ENCODE data around the gene SOX8.

SOX8 gene

DNA sequence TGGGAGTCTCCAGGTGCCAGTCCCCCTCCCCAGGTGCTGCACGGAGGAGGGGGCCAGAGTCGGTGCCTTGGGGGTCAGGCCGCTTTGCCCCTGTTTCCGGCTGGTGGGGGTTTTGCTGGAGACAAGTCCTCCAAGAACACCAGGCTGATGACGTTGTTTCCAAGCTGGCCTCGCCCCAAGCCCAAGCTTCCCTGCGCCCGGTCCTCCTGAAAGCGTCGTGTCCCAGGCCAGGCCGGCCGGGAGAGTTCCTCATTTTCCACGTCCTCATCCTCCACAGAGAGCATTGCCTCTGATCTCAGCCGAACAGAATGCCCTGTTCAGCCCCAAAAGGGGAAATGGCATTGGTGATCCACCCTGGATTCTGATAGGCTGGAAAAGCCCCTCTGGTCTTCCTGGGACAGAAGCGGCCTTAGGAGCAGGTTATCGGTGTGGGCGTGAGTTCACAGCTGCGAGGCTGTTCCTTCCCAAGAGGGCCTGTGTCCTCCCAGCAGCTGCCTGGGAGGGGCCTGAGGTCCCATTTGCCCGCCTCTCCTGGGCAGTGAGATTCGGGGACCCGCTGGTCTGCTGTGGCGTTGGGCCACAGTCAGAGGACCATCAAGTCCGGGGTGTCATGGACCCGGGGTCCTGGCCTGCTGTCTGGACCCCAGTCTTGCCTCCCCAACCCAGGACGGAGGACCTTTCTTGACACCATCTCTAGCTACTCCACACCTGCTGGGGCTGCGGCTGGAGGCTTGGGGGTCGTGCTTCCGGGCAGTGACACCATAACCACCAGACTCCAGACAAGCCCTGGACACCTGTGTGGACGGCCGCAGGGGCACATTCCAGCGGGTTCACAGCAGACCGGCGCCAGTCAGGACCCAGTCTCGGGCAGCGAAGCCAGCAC, 7.1 kb downstream of the SOX8 start:
- DNase-seq (no peak), ATAC-seq (no peak)

DNA sequence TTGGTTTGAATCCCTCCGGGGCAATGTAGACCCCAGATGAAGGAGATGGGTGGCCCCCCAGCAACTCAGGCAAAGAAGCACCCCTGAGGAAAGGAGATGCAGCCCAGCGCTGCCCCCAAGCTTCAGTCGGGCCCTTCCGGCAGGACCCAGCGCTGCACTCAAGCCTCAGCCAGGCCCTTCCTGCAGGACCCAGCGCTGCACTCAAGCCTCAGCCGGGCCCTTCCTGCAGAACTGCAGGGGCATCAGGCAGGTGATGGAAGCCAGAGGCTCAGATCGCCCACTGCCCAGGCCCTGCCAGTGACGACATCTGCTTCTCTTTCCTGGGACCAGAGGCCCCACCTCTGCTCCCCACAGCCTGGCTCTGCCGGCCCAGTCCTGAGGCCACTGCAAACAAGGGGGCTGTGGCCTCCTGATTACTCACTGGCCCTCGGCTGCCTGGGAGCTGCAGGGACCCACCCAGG, 7.8 kb downstream of the SOX8 start:
- no peak for ATAC-seq
- DNase-seq, result no peak

DNA sequence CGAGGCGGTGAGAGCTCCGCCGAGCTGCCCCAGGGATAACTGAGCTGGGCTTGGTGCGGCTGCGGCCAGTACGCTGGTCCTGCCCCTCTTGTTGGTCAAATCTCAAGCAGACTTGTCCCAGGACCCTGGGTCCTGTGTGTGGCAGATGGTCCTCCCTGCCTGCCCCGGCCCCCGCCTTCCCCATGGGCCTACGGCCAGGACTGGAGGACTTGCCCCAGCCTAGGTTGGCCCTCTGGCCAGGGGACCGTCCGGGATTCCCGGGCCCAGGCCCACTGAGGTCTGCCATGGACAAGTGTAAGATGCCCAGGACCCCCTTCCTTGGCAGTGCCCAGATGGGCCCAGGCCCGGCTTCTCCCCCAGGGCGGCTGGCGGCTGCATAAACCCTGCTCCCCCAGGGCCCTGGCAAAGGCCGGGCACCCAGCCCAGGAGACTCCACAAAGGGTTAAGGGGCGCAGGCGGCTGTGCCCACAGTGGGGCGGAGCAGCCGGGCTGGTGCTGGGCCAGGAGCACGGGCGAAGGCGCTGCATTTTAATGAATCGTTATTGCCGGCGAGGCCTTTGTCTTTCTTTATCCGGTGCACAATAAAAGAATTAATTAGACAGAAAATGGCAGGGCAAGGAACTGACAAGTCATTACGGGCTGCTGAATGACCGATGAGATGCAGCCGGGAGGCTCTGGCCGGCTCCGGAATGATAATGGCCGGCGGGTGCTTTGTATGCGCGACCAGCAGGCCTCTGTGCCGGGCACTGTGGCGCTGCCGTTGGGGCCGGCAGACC, 9.1 kb downstream of the SOX8 start:
- DNase-seq, result no peak
- ATAC-seq, result no peak

DNA sequence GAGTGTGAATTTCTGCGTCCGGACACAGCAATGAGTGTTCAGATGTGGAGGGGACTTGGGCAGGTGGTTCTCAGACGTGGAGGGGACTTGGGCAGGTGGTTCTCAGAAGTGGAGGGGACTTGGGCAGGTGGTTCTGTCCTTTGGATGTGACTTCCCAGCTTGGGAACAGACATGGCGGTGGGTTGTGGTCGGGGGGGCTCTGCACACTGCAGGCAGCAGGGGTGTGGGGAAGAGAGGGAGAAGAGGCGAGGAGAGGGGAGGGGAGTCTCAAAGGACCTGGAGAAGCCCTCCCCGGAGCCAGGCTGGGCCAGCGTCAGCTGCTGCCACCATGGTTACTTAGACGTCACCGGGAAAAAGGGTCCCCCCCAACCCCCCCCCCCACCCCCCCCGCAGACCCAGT, 9.8 kb downstream of the SOX8 start:
- no peak for ATAC-seq
- no peak for DNase-seq

DNA sequence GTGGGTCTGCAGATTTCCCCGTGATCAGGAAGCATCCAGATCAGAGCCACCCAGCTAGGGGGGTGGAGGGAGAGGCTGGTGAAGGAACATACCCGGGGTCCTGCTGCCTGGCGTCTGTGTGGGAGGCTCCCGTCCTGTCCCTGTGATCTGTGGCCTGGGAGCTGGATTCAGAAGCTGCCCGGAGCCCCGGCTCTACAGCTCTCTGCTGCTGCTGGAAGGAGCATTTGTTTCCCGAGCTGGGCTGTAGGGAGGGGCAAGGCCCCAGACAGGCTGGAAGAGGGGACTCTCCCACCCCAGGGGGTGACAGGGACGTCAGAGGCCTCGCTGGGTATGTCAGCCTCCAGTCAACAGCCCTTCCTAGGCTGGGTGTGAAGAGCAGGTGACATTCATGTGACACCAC, 10.2 kb downstream of the SOX8 start:
- ATAC-seq (no peak), DNase-seq (no peak)

DNA sequence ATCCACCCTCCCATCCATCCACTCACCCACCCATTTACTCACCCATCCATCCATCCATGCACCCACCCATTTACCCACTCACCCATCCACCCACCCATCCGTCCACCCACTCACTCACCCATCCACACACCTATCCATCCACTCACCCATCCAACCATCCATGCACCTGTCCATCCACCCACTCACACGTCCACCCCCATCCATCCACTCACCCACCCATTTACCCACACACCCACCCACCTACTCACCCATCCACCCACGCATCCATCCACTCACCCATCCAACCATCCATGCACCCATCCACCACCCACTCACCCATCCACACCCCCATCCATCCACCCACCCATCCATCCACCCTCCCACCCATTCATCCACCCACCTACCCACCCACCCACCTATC, 12.2 kb downstream of the SOX8 start:
- ATAC-seq, result no peak
- no peak for DNase-seq

DNA sequence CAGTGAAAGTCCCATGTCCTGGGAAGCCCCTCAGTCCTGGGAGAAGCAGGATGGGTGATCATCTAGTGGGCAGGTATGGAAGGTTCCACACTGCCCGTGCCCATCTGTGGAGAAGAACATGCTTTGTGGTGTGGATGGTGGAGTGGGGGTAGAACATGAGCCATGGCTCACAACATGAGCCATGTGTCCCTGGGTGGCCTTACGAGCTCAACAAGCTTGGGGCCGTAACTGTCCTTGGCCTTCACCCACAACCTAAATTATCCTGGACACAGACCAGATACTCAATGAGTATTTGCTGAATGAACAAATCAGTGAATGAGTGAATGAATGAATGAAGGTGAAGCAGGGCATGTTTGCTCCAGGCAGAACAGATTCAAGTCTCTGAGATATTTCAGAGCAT, 13.5 kb downstream of the SOX8 start:
- DNase-seq (no peak), ATAC-seq (no peak)

DNA sequence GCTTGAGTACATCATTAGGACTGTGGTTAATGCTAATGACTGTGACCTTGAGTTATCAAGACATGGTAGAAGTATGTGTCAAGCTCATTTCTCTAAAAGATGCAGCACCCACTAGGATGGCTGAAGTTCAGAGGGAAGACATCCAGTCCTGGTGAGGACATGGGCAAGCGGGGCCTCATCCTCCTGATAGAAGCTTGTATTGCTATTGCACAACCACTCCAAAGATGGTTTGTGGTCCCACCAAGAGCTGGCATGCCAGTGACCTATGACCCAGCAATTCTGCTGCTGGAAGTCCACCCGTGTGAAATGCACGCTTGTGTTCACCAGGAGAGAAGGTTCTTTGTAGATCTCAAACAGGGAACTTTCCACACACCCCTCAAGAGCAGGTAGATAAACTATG, 14.2 kb downstream of the SOX8 start:
- DNase-seq (no peak), ATAC-seq (no peak)

DNA sequence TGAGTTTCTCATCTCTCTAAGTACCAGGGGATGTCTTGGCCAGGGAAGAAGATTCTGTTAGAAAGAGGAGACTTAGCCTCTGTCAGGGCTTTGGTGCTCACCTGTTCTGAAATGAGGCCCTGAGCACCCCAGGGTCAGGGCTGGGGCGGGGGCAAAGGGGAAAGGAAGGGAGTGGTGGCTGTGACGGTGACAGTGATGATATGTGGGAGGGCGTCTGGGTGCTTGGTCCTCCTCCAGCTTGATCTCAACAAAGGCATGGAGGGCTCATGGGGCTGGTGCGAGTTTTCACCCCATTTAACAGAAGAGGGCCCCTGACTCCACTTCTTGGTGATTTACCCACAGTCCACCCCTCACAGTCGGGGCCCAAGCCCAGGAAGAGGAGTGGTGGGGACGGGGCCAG, 15.1 kb downstream of the SOX8 start:
- DNase-seq (no peak), ATAC-seq (no peak)

DNA sequence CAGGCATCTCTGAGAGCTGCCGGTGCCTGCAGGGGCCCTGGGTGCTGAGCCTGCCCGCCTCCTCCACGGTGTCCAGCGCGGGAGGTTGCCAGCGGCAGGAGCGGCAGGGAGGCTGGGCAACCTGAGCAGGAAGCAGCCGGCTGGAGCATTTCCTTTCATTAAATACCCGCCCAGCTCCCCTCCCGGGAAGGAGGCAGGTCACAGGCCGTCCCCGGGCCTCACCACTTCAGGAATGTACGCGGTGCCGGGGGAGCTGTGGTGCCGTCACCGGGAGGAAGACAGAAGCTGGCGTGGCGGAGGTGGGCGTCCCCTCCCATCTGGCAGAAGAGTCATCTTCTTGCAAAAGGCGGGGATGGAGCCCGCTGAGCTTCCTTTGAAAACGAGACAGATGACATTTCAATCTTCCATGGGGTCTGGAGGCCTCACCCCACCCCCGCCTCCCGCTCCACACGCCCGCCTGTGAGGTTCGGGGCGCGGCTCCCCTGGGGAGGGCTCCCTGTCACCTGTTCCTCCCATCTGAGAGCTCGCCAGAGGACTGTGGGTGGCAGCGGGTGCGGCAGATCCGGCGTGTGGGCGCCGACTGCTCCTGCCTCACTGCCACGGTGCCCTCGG, 16.0 kb downstream of the SOX8 start:
- peak; percentile 59 for DNase-seq
- ATAC-seq, result peak; percentile 53

DNA sequence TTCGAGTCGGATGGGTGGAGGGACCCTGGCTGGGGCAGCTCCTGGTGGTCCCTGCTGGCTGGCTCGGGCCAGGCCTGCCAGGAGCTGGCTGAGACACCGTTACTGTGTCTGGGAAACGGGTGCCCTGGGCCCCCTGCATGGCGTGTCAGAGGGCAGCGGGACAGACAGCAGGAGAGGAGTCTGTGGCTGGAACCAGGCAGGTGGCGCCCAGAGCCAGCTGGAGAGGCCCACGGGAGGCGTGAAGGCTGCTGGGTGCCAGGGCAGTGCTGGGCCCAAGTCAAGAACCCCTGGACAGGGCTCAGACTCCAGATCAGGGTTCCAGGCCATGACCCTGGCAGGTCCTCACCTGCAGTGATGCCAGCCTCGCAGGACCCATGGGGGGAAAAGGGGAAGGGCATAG, 16.6 kb downstream of the SOX8 start:
- DNase-seq, result peak; percentile 33
- no peak for ATAC-seq

DNA sequence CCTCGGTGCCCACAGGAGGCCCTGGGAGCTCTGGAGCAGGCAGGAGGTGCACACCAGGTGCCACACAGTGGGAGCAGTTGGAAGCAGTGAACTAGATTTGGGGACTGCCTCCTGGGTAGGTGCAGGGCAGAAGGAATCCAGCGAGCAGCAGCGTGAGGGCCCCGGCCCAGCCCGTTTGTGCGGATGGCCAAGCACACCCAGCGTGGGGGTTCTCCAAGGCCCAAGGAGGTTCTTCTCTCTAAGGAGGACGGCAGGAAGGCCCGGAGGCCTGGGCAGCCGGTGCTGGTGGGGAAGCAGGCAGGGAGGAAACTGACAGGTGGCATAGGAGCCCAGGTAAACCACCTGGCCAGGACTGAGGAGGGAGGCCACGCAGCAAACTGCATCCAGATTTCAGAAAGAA, 17.0 kb downstream of the SOX8 start:
- ATAC-seq (no peak), DNase-seq (no peak)

DNA sequence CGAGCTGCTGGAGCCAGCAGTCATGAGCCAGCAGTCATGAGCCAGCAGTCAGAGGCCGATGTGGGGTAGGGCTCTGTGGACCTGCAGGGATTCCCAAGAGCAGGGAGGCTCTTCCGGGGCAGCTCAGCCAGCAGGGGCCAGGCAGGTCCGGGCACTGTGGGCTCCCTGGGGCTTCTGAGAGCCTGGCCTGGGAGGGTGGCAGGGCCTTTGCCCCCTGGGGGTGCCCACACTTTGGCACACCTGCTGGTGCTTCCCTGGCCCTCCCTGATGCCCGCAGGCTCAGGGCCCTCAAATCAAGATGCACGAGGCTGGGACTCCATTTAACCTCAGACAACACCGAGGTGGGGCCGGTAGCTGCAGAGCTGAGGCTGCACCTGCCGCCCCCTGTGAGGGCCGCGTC, 18.1 kb downstream of the SOX8 start:
- DNase-seq (no peak), ATAC-seq (no peak)

DNA sequence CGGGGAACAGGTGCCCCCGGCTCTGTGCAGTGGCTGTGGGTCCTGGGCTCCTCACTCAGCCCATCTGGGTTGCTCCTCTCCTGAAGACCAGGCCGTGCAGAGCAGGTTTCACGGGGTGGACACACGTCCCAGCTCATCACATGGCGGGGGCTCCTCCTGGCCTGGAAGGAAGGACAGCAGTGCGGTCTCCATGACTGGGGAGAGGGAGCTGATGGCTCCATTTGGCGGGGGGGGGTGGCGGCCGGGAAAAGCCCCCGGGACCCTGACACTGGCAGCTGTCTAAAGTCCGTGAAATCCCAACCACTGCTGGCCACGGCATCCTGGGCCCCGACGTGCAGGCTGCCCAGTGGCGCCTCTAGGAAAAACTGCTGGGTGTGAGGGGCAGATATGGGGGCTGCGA, 19.0 kb downstream of the SOX8 start:
- ATAC-seq (no peak), DNase-seq (no peak)

DNA sequence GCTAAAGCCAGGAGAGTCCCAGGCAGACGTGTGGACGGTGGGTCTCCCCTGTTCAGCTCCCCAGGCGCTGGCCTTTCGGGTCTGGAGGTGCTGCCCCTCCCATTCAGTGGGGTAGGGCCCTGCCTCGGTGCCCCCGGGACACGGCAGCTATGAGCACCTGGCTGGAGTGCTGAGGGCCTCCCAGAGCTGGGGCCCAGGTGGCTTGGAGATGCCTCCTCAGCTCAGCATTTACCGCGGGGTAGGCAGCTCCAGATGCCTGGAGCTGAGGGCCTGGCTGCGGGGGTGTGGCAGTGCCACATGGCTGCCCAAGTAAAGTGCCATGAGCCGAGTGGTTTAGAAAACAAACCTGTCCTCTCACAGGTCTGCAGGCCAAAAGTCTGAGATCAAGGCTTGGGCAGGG, 19.5 kb downstream of the SOX8 start:
- no peak for ATAC-seq

DNA sequence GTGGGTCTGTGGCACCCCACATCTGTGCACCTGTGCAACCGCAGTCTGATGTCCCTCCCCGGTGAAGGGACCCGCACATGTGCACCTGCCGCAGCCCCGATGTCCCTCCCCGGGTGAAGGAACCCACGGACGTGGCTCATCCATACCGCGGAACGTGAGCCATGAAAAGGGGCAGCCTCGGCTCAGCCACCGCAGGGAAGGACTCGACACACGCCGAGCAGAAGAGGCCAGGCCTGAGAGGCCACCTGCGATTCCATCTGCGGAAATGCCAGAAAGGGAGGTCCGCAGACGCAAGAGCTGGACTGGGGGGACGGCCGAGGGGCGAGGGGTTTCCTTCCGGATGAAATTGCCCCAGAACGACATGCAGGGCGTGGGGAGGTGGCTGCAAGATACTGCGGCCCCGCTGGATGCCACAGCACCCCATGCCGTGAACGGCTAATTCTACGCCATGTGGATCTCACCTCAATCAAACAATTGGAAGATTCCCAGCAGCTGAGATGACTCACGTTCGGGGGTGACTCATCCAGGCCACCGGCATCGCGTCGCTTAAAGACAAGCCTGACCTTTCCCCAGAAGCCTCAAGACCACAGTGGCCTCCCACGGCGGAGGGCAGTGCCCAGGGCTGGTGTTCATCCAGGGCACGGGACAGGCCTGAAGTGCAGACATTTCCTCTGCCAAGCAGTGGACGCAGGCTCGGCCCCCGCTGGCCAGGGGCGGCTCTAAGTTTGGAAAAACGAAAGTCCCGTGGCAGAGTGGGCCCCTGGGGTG, 21.0 kb downstream of the SOX8 start:
- peak; percentile 89 for DNase-seq
- peak; percentile 85 for ATAC-seq

More for the DNA sequence above, 19.5 kb downstream of the SOX8 start:
- DNase-seq, result no peak

DNA sequence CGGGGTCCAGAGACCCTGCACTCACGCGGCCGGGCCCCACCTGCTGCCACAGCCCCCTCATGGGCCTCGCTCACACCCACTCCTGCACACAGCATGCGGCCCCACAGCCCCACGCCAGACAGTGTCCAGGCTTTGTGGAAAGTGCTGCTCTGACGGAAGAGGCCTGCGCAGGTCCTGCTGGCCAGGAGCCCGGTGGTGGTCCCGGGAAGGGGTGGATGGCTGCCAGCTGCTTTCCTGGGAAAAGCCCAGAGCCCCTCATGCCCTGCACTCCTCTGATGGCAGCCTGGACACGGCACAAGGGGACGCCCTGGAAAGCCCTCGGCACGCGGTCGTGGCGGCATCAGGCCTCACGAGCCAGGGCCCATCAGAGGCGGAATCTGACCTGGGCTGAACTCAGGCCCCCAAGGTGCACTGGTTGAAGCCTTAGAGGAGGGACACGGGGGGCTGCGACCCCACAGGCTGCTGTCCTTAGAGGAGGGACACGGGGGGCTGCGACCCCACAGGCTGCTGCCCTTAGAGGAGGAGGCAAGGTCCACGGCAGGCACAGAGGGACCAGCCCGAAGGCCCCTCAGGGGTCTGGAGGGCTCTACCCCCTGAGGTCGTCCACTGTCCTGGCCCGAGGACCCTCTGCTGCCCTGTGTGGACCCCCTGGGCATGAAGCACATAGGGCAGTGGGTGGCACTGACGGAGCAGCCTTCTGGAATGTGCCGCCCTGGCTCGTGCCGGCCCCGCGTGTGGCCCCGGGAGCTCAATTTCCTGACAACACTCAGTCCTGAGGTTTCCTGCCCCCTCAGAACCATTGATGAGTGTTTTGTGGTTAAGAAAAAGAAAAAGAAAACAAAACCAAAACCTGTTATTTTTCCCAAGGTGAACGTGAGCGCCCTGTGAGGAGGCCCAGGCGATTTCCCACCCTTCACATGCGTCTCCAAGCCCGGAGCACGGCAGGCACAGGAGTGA, 22.1 kb downstream of the SOX8 start:
- peak; percentile 53 for ATAC-seq
- DNase-seq, result peak; percentile 71

DNA sequence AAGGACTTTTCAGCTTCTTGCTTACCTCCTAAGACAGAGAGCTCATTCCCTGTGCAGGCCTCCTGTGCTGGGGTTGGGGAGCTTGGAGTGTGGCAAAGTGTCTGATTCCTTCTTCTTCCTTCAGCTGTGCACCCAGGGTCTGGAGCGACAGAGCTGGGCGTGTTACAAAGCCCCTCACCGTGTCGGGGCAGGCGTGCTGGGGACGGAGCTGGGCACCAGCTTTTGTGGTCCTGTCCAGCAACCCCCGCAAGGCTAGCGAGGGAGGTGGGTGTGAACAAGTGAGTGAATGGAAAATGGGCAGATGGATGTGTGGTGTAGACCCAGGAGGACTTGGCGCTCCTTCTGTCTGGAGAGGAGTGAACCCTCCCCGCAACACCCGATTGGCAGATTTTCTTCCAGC, 23.7 kb downstream of the SOX8 start:
- ATAC-seq (no peak), DNase-seq (no peak)

DNA sequence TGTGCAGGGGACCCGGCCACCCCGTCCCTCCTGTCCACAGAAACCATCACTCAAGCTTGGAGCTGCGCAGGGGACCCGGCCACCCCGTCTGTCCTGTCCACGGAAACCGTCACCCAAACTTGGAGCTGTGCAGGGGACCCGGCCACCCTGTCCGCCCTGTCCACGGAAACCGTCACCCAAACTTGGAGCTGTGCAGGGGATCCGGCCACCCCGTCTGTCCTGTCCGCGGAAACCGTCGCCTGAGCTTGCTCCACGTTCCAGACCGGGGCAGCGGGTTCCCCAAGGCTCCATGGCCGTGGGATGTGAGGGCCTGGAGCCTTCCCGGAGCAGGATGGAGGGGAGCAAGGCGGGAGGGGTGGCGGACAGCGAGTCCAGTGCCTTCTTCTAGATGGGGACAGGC, 25.2 kb downstream of the SOX8 start:
- no peak for ATAC-seq
- DNase-seq, result no peak

DNA sequence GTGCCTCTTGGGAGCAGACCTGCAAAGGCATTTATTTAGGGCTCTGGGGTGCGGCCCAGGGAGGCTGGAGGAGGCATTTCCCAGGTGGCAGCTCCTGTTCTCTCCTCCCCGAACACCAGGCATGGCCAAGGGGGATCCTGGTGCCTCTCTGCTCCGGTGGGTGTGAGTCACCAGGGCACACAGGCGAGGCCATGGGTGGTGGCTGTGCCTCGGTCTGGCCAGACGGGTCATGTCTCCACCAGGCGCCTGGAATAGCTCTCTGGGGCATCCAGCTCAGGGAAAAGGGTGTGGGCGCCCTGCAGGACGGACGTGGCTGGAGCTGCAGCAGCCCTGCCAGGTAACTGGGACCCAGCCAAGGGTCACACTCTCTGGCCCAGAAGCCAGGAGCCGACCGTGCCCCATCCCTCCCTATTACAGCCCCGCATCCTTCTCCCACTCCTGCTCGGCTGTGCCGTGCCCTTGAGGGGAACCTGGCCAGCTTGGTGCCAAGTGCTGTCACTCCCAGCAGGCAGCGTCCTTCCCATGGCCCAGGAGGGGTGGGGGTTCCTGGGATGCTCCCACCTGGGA, 25.8 kb downstream of the SOX8 start:
- ATAC-seq (no peak), DNase-seq (no peak)

DNA sequence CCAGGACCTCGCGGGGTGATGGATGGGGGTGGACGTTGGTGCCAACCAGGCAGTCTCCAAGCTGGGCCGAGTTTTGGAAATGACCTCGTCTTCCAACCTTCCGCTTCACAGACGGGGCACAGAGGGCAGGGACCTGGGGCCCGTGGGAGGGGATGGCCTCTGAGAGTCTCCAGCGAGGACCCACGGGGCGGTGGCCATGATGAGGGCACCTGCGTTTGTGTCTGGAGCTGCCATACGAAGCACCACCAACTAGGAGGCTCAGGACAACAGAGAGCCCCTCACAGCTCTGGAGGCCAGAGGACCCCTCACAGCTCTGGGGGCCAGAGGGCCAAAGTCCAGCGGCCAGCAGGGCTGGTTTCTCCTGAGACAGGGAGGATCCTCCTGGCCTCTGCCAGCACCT, 26.5 kb downstream of the SOX8 start:
- DNase-seq, result no peak
- ATAC-seq, result no peak

All from stimulated activated naive CD8-positive, alpha-beta T cell treated with anti-CD3 and anti-CD28 coated beads, Interleukin-15, Interleukin-2, amounts not matched to agents 100 U/mL and 50 U/mL, for 24 hours (primary cell).